ENCODE results near the gene STEAP4. TPM values are rescaled to one million over a fixed set of nuclear protein-coding genes. Genes with fewer than 3 reads are reported as not detected.

Gene STEAP4
- total and polyA plus RNA-seq, 4 donors = 3.7 to 43.8 (median 12.8) TPM

DNA sequence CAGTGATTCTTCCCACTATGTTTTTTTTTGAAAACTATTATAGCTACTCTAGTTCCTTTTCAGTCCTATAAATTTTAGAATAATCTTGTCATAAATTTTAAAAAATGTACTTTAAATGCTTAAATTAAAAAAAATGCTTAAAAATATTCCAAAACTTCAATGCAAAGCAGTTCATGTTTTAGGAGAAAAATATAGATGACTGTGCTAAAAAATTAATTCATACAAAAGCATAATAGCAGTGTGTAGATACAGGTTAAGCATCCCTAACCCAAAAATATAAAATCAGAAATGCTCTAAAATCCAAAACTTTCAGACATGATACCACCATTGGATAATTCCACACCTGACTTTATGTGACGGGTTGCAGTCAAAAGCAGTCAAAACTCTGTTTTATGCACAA is 12.8 kb downstream of the STEAP4 start:
- no peaks in the 10 kb centered on the region for H3K36me3 ChIP-seq (ENCODE audit: control insufficient read depth in 4 of 4, insufficient read depth in 3 of 4, low read depth in 1 of 4, low read length in 3 of 4)
- no peak for DNase-seq (ENCODE audit: low spot score)
- WGBS = 95% methylated on average over 1 of the region's 1 CpG
- H3K9me3 ChIP-seq (ENCODE audit: control insufficient read depth in 4 of 4, low read length in 3 of 4) = no peaks in the 10 kb centered on the region
- no peaks in the 10 kb centered on the region for H3K4me1 ChIP-seq (ENCODE audit: control insufficient read depth in 4 of 4, insufficient read depth in 4 of 4, low read length in 3 of 4)
- H3K27ac ChIP-seq (ENCODE audit: low read depth in 1 of 2, low read length in 2 of 2) = no peak overlapping the region
- no peak overlapping the region for H3K4me3 ChIP-seq (ENCODE audit: low read depth in 1 of 3, low read length in 3 of 3)
- no peaks in the 10 kb centered on the region for H3K27me3 ChIP-seq (ENCODE audit: control insufficient read depth in 4 of 4, insufficient read depth in 4 of 4, low read length in 3 of 4)
- H3K9ac ChIP-seq (ENCODE audit: low read depth in 1 of 2, low read length in 2 of 2) = no peak overlapping the region
- TF ChIP-seq REST (IDR thresholded peaks at IDR 0.05) (no peak), RXRA (IDR thresholded peaks at IDR 0.05) (no peak), TAF1 (conservative IDR thresholded peaks at IDR 0.05) (no peak), FOXA1 (IDR thresholded peaks at IDR 0.05) (no peak), NR2F2 (IDR thresholded peaks at IDR 0.05) (no peak), YY1 (IDR thresholded peaks at IDR 0.05) (no peak), JUND (IDR thresholded peaks at IDR 0.05) (no peak), ZBTB33 (IDR thresholded peaks at IDR 0.05) (no peak), SP1 (IDR thresholded peaks at IDR 0.05) (no peak), RAD21 (IDR thresholded peaks at IDR 0.05) (no peak), GABPA (IDR thresholded peaks at IDR 0.05 in 1 of 2, conservative IDR thresholded peaks at IDR 0.05 in 1 of 2) (no peak), ATF3 (IDR thresholded peaks at IDR 0.05) (no peak), HNF4G (IDR thresholded peaks at IDR 0.05) (no peak), HNF4A (conservative IDR thresholded peaks at IDR 0.05) (no peak), EGR1 (IDR thresholded peaks at IDR 0.05; ENCODE audit: low read depth in 2 of 2) (no peak), FOXA2 (IDR thresholded peaks at IDR 0.05) (no peak)
- TF ChIP-seq, protein P1, sequence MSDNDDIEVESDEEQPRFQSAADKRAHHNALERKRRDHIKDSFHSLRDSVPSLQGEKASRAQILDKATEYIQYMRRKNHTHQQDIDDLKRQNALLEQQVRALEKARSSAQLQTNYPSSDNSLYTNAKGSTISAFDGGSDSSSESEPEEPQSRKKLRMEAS (IDR thresholded peaks at IDR 0.05) = no peak
- TF ChIP-seq, protein P2, sequence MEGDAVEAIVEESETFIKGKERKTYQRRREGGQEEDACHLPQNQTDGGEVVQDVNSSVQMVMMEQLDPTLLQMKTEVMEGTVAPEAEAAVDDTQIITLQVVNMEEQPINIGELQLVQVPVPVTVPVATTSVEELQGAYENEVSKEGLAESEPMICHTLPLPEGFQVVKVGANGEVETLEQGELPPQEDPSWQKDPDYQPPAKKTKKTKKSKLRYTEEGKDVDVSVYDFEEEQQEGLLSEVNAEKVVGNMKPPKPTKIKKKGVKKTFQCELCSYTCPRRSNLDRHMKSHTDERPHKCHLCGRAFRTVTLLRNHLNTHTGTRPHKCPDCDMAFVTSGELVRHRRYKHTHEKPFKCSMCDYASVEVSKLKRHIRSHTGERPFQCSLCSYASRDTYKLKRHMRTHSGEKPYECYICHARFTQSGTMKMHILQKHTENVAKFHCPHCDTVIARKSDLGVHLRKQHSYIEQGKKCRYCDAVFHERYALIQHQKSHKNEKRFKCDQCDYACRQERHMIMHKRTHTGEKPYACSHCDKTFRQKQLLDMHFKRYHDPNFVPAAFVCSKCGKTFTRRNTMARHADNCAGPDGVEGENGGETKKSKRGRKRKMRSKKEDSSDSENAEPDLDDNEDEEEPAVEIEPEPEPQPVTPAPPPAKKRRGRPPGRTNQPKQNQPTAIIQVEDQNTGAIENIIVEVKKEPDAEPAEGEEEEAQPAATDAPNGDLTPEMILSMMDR (IDR thresholded peaks at IDR 0.05; ENCODE audit: low read depth, low read length, missing input control) = no peak

Data from liver (tissue), 9 donors.